Lung (tissue), 12 donors: ENCODE measurements around the gene STH. TPM values are rescaled to one million over a fixed set of nuclear protein-coding genes. Genes with fewer than 3 reads are reported as not detected.

Experiments
- ATAC-seq: fragments of 200-7000 bp; cut with Tn5 transposase; one replicate; pipeline ENCODE4 v1.9.1; 2020; ENCODE audit warnings: moderate number of reproducible peaks; ENCODE audit not compliant: insufficient read depth, low FRiP score
- DNase-seq, 3 donors: peaks; one replicate each; pipeline ENCODE4 v3.0.0-alpha.2; 2013 to 2017
- H3K27ac ChIP-seq, 2 donors: one replicate each; pipeline ENCODE4 v1.5.1; 2013; ENCODE audit warnings: mild to moderate bottlenecking in 2 of 2, moderate library complexity in 2 of 2, control low read depth in 1 of 2, inconsistent platforms in 1 of 2, low read depth in 1 of 2, low read length in 1 of 2
- H3K27me3 ChIP-seq, 3 donors: one replicate each; pipeline ENCODE4 v1.5.1; 2013; ENCODE audit warnings: low read length in 2 of 3; ENCODE audit not compliant: control insufficient read depth in 3 of 3, insufficient read depth in 3 of 3
- H3K36me3 ChIP-seq, 4 donors: one replicate each; pipeline ENCODE4 v1.5.1; 2013; ENCODE audit warnings: low read length in 4 of 4, mild to moderate bottlenecking in 1 of 4, moderate library complexity in 1 of 4; ENCODE audit not compliant: control insufficient read depth in 4 of 4, insufficient read depth in 4 of 4
- H3K4me1 ChIP-seq, 5 donors: one replicate each; pipeline ENCODE4 v1.5.1; 2013; ENCODE audit warnings: low read length in 5 of 5, mild to moderate bottlenecking in 2 of 5, moderate library complexity in 1 of 5; ENCODE audit not compliant: control insufficient read depth in 5 of 5, insufficient read depth in 5 of 5
- H3K4me3 ChIP-seq: one replicate; pipeline ENCODE4 v1.5.1; 2013; ENCODE audit warnings: mild to moderate bottlenecking, control low read depth, moderate library complexity
- H3K9ac ChIP-seq, 2 donors: one replicate each; pipeline ENCODE4 v1.5.1; 2013; ENCODE audit warnings: low read length in 2 of 2, control low read depth in 1 of 2; ENCODE audit not compliant: insufficient read depth in 1 of 2
- H3K9me3 ChIP-seq, 4 donors: one replicate each; pipeline ENCODE4 v1.5.1; 2013; ENCODE audit warnings: low read length in 3 of 4, mild to moderate bottlenecking in 1 of 4, moderate library complexity in 1 of 4; ENCODE audit not compliant: control insufficient read depth in 4 of 4, insufficient read depth in 3 of 4
- CTCF ChIP-seq: IDR thresholded peaks from 2 replicates; pipeline ENCODE4 v1.5.1; 2012; ENCODE audit warnings: mild to moderate bottlenecking; ENCODE audit errors: control extremely low read depth, extremely low read depth
- WGBS, 2 donors: extraction: QIAGEN DNeasy Blood & Tissue Kit; methylation state at CpG; one replicate each; pipeline ENCODE4 v1.1.7; 2013; 5-methylcytosine and 5-hydroxymethylcytosine counted together
- polyA plus RNA-seq, 2 donors: library from polyadenylated mRNA; stranded (reverse); fragments of 200-250 nt; gene quantifications; one replicate each; pipeline ENCODE4 v1.2.1, GENCODE V29; 2013
- total RNA-seq, 2 donors: library from RNA; depleted of rRNA in 1 of 2; stranded (reverse); fragments of >200 nt in 1 of 2; gene quantifications; one replicate each; pipeline ENCODE4 v1.2.1, GENCODE V29; 2014 to 2021
- donor health status: control.
- donor health status: control.
- donor health status: Bipolar disorder and iron deficiency.
- donor health status: healthy.
- donor health status: DM: yes; HTN: yes; CAD: no.

The STH gene
- total and polyA plus RNA-seq, 4 donors, result not detected

DNA sequence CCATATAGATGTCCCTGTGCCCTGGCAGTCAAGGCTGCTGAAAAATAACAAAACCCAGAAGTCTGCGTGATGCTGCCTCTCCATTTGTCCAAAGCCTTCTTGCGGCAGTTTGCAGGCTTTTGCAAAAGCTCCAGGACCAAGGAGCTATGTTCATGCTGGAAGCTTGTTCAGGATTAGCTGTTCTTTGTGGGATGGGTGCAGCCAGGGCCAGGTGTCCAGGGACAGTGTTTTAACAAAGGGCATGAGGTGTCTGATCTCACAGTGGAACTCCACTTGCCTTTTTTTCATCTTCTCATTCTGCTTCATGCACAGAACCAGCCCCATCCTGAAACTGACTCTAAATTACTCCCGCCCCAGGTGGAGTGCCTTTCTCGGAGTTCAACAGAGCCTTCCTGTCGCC is 31.7 kb upstream of the STH start:
- peaks cover 0 to 3% (median 0%) of the 10 kb centered on the region in 3 donors for H3K27me3 ChIP-seq
- H3K4me1 ChIP-seq, result peaks cover 0 to 2% (median 0%) of the 10 kb centered on the region in 5 donors
- H3K27ac ChIP-seq, result no peak overlapping the region
- no peak for TF ChIP-seq CTCF
- no peak overlapping the region for H3K9ac ChIP-seq
- H3K9me3 ChIP-seq, result no peaks in the 10 kb centered on the region
- ATAC-seq, result no peak
- H3K4me3 ChIP-seq, result no peak overlapping the region
- WGBS, 2 donors, result 87 to 88% methylated on average over 5 of the region's 5 CpGs
- no peaks in the 10 kb centered on the region for H3K36me3 ChIP-seq
- no peak for DNase-seq

DNA sequence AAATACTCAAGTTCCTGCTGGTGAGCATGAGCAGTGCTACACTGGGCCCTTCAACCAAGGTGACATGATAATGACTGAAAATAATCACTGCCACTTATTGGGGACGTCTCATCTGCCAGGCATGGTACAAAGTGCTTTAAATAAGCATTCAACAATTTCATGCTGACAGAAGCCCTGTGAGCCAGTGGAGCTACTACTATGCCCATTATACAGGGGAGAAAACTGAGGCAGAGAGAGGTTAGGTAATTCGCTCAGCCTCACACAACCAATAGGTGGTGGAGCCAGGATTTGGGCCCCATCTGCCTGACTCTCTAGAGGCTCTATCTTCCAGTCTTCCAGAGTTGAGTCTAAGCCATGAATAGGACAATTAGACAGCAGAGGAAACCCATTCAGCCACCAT is 30.3 kb upstream of the STH start:
- no peak for TF ChIP-seq CTCF
- no peak for ATAC-seq
- Histone ChIP-seq H3K4me1 (peaks cover 0 to 2% (median 0%) of the 10 kb centered on the region in 5 donors), H3K9ac (no peak overlapping the region), H3K9me3 (no peaks in the 10 kb centered on the region), H3K27me3 (peaks cover 0 to 3% (median 0%) of the 10 kb centered on the region in 3 donors), H3K27ac (no peak overlapping the region), H3K4me3 (no peak overlapping the region), H3K36me3 (no peaks in the 10 kb centered on the region)
- WGBS, 2 donors, result 80 to 83% methylated on average over 2 of the region's 2 CpGs
- DNase-seq, result no peak

- TF ChIP-seq CTCF, result no peak
- H3K4me1 ChIP-seq, result peaks cover 0 to 2% (median 0%) of the 10 kb centered on the region in 5 donors
- H3K27ac ChIP-seq, result no peak overlapping the region
- no peak overlapping the region for H3K9ac ChIP-seq
- ATAC-seq (no peak), DNase-seq (no peak)
- peaks cover 0 to 3% (median 0%) of the 10 kb centered on the region in 3 donors for H3K27me3 ChIP-seq
- H3K9me3 ChIP-seq, result no peaks in the 10 kb centered on the region
- H3K36me3 ChIP-seq, result no peaks in the 10 kb centered on the region
- 82 to 88% methylated on average over 2 of the region's 2 CpGs for WGBS, 2 donors
- H3K4me3 ChIP-seq, result no peak overlapping the region
Observed at GRCh38 chr17:45969726-45970125, 29.3 kb upstream of the STH start.

DNA sequence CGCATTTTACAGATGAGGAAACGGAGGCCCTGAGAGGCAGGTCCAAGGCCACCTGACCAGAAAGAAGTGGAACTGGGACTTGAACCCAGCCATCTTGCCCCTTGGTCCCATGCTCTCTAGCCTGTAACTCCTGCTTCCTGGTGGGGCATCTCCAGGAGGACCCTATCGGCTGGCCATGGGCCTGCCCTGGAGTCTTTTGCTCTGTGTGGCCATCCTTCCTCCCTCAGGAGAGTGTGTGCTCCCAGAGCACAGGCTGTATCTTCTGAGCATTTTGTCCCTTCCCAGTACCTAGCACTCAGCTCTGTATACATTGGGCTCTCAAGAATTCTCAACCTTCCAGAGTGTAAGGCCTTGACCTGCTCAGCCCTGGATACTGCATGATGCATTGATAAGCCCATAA is 28.4 kb upstream of the STH start:
- Histone ChIP-seq H3K36me3 (no peaks in the 10 kb centered on the region), H3K27me3 (peaks cover 0 to 3% (median 0%) of the 10 kb centered on the region in 3 donors), H3K27ac (no peak overlapping the region), H3K9ac (no peak overlapping the region), H3K4me3 (no peak overlapping the region), H3K9me3 (no peaks in the 10 kb centered on the region), H3K4me1 (peaks cover 0 to 2% (median 0%) of the 10 kb centered on the region in 5 donors)
- ATAC-seq, result no peak
- WGBS, 2 donors, result 97 to 100% methylated on average over 3 of the region's 3 CpGs
- TF ChIP-seq CTCF, result no peak
- DNase-seq, result no peak
